K562 (cell line): ENCODE data around the gene MUCL3. TPM values are rescaled to one million over a fixed set of nuclear protein-coding genes. Genes with fewer than 3 reads are reported as not detected.

Experiments
- ARID3B ChIP-seq: fragments of 250-450 bp; sonication (Bioruptor Pico); IDR thresholded peaks from 2 replicates; pipeline ENCODE4 v1.4.0; 2020; ENCODE audit warnings: borderline replicate concordance
- CC2D1A ChIP-seq: fragments of 450-650 bp; IDR thresholded peaks from 2 replicates; pipeline ENCODE4 v1.6.1; 2017; ENCODE audit warnings: mild to moderate bottlenecking
- CREB1 ChIP-seq, 2 experiments: sonication (generic) in 1 of 2; formaldehyde crosslinking in 1 of 2; IDR thresholded peaks; 2 replicates each; pipeline versions ENCODE4 v1.6.1 to v1.8.0; 2012 to 2022; ENCODE audit warnings: inconsistent platforms in 1 of 2, mild to moderate bottlenecking in 1 of 2, missing genetic modification reagents in 1 of 2, moderate library complexity in 1 of 2
- GABPB1 ChIP-seq: sonication (generic); formaldehyde crosslinking; IDR thresholded peaks from 2 replicates; pipeline ENCODE4 v1.8.0; 2022; ENCODE audit warnings: mild to moderate bottlenecking, missing genetic modification reagents
- MGA ChIP-seq: fragments of 450-650 bp; IDR thresholded peaks from 2 replicates; pipeline ENCODE4 v1.6.1; 2016; ENCODE audit warnings: mild to moderate bottlenecking, moderate library complexity
- NFIX ChIP-seq: fragments of 250-450 bp; sonication (Bioruptor Pico); IDR thresholded peaks from 2 replicates; pipeline ENCODE4 v1.4.0; 2020; ENCODE audit warnings: low read depth, mild to moderate bottlenecking, moderate library complexity
- RBM15 ChIP-seq: fragments of 200-400 bp; formaldehyde crosslinking; IDR thresholded peaks from 2 replicates; pipeline ENCODE4 v1.6.1; 2018; ENCODE audit warnings: mild to moderate bottlenecking, low read length, moderate library complexity; ENCODE audit not compliant: insufficient read depth
- polyA plus RNA-seq, 8 experiments: library from polyadenylated mRNA; depleted of rRNA in 4 of 8; stranded (reverse) in 5 of 8; unstranded in 3 of 8; fragments of >200 nt; fragmentation: Nextera tagmentation in 2 of 8; fragmentation: Illumina TruSeq in 1 of 8; extraction: Ambion mirVana in 2 of 8; extraction: Trizol in 1 of 8; gene quantifications; 2 replicates each; pipeline versions ENCODE4 v1.2.1 to v1.2.3, GENCODE V29; 2011 to 2014; ENCODE audit warnings: inconsistent platforms in 1 of 8, missing spikeins in 1 of 8
- total RNA-seq, 7 experiments: library from RNA; depleted of rRNA in 6 of 7; stranded (reverse); fragments of >200 nt in 6 of 7; fragmentation: Illumina TruSeq in 2 of 7; extraction: Trizol in 2 of 7; gene quantifications; 2 replicates each; pipeline versions ENCODE4 v1.2.1 to v1.2.3, GENCODE V29; 2011 to 2021; ENCODE audit warnings: low replicate concordance in 1 of 7
- TF ChIP-seq, protein P1 (sequence below): sonication (generic); formaldehyde crosslinking; IDR thresholded peaks from 2 replicates; pipeline ENCODE4 v1.8.1; 2023; ENCODE audit warnings: missing genetic modification reagents, mild to moderate bottlenecking, borderline replicate concordance

MUCL3 gene
- total and polyA plus RNA-seq, 9 of the 15 experiments (the other 6 are each of a cell fraction or from before 2014, with no cell fraction given): 0.07 TPM; not detected in 8

GRCh38 chr6:30914076-30914853 is 26.5 kb upstream of the MUCL3 start, which contains the start of gene VARS2 (continued):
- TF ChIP-seq MGA (peak; percentile 84), CC2D1A (no peak), CREB1 (IDR thresholded peaks at IDR 0.05) (no peak), CREB1 (CRISPR knock-in tag; IDR thresholded peaks at IDR 0.05) (peak; percentile 66; the same call in 1 of the 2 replicates), RBM15 (no peak), GABPB1 (CRISPR knock-in tag) (no peak), ARID3B (CRISPR knock-in tag) (no peak), NFIX (CRISPR knock-in tag) (no peak)
- TF ChIP-seq, protein P1, sequence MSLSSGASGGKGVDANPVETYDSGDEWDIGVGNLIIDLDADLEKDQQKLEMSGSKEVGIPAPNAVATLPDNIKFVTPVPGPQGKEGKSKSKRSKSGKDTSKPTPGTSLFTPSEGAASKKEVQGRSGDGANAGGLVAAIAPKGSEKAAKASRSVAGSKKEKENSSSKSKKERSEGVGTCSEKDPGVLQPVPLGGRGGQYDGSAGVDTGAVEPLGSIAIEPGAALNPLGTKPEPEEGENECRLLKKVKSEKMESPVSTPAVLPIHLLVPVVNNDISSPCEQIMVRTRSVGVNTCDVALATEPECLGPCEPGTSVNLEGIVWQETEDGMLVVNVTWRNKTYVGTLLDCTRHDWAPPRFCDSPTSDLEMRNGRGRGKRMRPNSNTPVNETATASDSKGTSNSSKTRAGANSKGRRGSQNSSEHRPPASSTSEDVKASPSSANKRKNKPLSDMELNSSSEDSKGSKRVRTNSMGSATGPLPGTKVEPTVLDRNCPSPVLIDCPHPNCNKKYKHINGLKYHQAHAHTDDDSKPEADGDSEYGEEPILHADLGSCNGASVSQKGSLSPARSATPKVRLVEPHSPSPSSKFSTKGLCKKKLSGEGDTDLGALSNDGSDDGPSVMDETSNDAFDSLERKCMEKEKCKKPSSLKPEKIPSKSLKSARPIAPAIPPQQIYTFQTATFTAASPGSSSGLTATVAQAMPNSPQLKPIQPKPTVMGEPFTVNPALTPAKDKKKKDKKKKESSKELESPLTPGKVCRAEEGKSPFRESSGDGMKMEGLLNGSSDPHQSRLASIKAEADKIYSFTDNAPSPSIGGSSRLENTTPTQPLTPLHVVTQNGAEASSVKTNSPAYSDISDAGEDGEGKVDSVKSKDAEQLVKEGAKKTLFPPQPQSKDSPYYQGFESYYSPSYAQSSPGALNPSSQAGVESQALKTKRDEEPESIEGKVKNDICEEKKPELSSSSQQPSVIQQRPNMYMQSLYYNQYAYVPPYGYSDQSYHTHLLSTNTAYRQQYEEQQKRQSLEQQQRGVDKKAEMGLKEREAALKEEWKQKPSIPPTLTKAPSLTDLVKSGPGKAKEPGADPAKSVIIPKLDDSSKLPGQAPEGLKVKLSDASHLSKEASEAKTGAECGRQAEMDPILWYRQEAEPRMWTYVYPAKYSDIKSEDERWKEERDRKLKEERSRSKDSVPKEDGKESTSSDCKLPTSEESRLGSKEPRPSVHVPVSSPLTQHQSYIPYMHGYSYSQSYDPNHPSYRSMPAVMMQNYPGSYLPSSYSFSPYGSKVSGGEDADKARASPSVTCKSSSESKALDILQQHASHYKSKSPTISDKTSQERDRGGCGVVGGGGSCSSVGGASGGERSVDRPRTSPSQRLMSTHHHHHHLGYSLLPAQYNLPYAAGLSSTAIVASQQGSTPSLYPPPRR (CRISPR knock-in tag): no peak
